Hematopoietic multipotent progenitor cell treated with erythropoietin and hydrocortisone succinate and interleukin-3 and kit ligand, for 4 days (in vitro differentiated cells): ENCODE results near the gene ACADSB.
A peak's percentile ranks its signal among the peaks of the same experiment; 100 is the strongest.

ENCODE experiments used
- DNase-seq: peaks from one replicate; pipeline ENCODE4 v3.0.0-alpha.2; 2015

The ACADSB gene

DNA sequence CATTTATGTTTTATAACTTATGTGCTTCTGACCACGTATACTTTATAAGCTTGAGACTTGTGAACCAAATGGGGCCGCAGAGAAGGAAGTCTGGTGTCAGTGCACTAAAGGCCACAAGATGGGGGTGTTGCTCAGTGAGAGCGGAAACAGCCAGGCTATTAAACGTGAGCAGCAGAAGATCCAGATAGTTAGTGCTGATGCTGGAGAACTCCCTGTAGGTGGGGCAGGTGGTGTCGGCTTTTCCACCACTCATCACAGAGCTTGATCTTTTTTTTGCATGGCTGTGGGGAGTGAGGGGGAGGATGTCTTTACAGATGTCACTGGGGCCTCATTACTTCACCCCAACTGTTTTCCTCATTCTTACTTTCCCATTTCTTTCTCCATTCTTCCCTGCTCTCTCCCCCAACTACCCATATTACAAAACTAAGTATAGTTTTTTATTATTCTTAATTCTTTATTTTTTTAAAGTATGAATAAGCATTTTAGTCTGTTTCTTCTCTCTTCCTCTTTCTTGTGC, 34.7 kb downstream of the ACADSB start:
- peak; percentile 86 for DNase-seq

DNA sequence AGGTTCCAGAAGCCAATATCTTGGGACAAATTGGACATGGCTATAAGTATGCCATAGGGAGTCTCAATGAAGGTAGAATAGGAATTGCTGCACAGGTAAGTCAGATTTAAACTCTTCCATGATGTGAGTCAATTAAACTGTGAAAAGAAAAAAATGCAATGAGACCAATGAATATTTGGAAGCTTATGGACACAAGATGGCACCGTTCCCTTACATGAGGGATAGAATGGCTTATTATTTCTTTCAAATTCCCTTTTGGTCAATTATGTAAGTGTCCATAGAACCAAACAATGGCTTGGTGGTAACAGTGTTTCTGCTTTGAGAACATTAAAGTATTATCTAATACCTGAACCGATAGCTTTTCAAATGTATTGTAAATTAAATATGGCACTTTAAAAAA, 35.6 kb downstream of the ACADSB start:
- DNase-seq: peak; percentile 45

DNA sequence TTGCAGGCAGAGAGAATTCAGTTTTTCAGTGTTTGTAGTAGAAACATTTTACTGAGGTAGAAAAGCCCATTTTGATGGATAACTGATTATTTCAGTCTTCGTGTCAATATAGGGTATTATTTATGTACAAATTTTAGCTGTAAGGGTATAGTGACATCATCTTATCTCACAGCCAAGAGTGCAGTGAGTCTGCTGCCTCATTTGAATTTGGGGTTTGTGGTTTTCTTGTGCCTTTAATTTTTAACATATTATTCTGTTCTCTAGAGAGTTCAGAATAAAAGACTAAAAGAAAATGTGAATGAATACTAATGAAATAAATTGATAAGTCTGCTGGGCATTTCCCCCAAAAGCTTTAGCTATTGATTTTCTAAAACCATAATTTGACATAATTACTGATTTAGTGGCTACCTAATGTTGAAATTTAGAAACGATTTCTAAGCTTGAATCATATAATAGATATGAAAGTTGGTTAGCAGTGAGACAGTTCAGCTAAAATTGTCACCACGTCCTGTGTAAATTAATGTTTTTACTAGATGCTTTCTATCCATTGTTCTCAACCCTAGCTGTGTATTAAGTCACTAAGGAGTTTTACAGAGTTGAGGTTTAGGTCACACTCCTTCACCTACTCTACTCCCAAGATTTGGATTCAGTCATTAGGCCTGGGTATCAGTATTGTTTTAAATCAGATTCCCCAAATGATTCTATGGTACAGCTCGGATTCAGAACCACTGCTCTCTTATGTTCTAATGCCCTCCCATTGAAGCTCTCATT, 37.3 kb downstream of the ACADSB start:
- peak; percentile 13 for DNase-seq

DNA sequence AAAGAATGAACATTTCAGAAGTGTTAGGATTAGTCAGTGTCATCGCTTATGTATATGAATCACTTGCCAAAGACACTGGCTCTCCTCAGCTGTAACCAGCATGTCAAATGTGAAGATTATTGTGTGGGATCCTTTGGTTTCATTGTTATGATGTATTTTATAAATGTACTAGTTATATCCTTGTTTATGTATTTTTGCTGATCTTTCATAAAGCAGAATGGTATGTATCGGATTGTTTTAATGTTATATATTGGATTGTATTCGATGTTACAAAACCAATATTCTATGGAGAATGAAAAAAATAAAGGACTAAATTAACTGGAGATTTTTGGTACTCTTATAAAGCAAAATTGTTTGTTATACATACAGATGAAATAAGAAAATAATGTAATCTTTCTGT, 49.2 kb downstream of the ACADSB start:
- no peak for DNase-seq

DNA sequence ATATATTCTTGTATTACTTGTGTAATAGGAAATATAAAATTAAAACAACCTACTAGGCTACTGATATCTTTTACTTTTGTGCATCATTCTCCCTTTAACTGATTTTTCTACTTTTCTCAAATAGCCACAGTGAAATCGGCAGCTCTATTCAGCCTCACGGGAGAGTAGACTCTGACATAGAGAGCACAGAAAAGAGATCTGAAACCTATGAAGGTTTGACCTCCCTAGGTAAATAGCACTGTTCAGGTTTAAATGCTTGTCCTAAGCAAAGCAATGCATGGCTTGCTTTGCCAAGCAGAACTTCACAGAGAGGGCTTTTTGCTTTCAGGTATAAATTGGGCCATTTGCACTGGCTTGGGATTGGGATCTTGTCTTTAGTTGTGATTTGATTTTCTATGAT, 53.1 kb downstream of the ACADSB start:
- DNase-seq: no peak

DNA sequence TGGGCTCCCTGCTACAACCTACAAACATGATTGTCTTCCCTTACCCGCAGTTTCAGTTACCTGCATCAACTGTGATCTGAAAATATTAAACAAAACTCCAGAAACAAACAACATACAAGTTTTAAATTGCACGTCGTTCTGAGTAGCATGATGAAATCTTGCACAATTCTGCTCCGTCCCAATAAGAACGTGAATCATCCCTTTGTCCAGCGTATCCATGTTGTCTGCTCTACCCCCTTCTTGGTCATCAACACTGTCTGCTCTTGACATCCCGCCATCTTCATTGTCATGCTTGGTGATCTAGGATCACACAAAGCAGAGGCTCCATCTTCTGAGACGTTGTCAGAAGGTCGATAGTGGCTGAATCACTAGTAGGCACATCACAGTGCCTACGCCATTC, 53.9 kb downstream of the ACADSB start:
- no peak for DNase-seq

DNA sequence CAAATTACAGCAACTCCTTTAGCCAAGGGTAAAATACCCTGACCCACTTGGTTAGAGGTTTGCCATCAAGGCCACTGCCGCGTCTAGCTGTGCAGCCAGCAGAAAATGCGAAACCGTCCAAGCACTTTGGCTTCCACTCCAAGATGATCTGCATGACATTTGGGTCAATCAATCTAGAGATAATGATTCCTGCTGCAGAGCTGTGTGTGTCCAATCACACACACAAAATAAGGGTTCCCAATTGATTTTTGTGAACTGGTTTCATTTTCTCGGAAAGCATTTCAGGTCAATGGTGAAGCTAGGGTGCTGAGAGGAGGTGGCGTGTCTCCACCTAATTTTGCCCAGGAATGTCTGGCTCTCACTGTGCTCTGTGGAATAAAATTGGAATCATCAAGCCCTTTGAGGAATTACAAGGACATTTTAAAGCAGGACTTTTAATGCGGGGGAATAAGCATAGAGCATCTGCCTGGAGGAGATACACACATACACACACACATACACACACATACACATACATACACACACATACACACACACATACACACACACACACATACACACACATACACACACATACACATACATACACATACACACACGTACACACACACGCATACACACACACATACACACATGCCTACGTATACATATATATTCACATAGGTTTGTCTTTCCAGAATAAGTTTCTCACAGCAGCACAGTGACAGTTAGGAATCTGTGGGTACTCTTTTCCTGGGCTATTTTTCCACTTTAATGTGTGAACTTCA, 59.5 kb downstream of the ACADSB start:
- no peak for DNase-seq

DNA sequence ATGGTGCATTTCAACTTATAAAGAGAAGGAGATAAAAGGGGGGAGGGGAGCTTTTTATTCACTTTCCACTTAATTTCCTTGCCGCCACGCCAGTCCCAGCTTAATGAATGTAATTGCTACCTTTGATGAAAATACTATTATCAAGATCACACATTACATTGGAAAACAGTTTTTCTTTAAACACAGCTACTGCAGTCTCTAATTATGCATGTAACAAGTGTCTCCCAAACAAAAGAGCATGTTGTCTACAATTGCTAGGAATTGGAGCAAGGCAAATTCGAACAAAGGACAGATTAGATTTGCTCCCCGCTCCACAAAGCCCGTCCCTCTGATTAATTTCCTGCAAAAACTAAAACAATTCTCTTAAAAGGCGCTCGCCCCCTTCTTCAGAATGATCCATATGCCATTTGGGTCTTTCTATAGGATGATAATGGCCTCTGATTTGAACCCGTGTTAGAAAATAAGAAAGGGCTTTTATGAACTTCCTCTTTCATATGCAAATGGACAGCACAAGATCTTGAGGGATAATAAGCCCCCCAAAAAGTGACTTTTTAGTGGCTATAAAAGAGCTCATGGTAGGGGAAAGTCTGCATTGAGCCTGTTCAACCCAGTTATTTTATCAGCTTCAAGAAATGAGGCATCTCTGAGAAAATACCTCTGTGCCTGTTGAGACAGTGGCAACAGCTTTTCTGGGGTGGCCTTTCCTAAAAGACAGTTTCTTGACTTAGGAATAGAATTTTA, 60.6 kb downstream of the ACADSB start:
- no peak for DNase-seq

DNA sequence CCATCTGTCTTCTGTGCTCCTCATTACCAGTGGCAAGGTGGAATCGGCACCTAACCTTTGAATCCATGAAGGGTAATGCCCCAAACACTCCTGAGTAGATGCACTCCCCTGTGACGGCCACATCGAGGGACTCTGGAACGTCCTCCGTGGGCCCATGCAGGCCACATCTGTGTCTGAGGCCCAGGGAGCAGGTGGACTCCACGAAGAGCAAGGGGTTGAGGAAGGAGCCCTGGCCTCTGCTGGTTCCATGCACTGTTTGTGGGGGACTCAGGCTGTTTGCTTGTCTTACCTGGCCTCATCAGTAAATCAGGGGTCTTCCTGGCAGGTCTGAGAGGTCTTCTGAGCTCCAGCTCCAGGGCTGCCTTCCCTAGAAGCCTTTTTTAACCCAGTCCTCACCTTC, 64.4 kb downstream of the ACADSB start:
- no peak for DNase-seq

DNA sequence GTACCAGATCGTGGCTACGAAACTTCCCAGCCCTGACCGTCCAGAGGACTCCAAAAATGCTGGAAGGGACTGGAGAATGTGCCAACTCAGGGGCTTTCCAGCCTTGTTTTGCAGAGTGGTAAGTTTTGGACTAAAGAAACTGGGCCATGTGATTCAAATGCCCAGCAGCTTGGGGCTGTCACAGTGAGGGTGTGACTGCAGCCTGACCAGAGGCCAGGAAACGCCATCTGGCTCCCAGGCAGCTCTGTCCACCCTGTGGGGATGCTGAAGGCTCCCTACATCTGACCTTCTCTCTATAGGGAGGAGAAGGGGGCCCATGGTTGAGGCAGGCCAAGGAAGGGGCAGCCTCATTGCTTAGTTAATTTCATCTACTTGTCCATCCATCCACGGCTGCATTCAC, 65.4 kb downstream of the ACADSB start:
- no peak for DNase-seq

DNA sequence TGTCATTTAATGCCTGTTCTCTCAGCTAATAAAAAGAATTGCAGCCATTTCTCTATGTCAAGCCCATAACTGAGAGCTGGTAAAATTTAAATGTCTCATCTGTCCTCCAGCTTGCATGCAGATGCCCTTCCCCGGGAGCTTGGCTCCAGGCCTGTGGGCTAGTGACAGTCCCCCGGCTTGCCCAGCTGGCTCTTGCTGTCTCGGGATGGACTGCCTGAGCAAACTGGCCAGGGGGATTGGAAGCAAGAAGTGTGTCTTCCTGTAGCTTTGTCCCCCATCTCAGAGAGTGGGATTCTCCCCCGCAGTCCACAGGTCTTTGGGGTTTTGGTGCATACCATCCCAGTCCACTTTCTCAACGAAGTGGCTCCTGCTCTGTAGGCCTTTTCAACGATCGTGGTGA, 73.1 kb downstream of the ACADSB start:
- no peak for DNase-seq

DNA sequence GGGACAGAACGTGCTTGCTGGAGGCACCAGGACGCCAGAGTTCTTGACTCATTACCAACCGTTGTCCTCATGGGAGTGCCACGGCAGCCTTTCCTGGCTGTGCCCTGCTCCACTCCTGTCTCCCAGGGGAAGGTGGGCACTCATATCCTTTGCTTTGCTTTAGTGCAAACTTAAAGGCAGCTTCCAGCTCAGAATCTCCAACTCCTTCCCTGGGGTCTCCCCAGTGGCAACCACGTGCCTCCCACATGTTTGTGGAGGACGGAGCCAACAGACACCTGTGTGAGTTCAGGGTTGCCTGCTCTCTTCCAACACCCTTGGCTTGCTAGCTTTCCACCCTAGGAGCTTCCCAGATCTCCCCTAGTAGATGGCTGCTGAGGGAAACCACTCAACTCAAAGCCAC, 75.0 kb downstream of the ACADSB start:
- DNase-seq: no peak

DNA sequence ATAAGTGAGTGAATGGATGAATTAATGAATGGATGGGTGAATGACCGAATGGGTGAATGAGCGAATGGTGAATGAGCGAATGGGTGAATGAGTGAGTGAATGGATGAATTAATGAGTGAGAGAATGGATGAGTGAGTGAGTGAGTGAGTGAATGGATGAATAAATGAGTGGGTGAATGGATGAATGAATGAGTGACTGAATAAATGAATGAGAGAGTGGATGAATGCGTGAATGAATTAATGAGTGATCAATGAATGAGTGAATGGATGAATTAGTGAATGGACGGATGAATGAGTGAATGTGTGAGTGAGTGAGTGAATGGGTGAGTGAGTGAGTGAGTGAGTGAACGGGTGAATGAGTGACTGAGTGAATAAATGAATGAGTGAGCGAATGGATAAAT, 77.5 kb downstream of the ACADSB start:
- DNase-seq: no peak

DNA sequence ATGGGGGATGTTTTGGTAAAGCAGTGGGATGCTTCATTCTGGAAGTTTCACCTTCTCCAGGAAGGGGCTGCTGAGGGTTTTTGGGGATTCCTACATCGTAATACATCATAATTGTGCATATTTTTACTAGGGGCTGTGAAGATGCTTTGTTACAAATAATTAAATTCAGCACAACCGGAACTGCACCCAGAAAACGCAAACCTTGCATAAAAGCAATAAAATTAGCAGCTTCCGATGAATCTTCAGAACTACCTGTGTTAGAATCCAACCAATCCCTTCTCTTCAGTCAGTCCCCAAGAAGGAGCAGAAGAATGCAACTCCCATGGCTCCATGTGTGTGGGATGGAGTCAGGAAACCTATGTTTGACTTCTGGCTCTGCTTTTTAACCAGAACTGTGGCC, 78.5 kb downstream of the ACADSB start:
- no peak for DNase-seq

DNA sequence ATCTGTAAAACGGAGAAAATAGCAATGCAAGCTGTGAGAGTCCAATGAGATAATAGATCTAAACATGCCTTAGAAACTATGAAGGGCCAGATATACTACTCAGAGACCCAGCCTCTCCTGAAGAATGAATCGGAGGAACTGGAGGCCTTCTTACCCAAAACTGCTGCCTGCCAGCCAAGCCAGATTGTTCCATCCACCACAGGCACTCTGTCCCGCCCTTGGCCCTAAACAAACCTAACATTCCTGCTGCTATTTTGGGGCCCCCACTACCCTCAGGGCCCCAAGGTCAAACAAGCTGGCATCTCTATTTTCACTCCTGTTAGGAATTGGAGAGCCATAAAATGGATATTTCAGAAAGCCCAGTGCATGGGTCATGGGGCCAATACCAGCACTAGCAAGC, 79.0 kb downstream of the ACADSB start:
- DNase-seq: no peak

DNA sequence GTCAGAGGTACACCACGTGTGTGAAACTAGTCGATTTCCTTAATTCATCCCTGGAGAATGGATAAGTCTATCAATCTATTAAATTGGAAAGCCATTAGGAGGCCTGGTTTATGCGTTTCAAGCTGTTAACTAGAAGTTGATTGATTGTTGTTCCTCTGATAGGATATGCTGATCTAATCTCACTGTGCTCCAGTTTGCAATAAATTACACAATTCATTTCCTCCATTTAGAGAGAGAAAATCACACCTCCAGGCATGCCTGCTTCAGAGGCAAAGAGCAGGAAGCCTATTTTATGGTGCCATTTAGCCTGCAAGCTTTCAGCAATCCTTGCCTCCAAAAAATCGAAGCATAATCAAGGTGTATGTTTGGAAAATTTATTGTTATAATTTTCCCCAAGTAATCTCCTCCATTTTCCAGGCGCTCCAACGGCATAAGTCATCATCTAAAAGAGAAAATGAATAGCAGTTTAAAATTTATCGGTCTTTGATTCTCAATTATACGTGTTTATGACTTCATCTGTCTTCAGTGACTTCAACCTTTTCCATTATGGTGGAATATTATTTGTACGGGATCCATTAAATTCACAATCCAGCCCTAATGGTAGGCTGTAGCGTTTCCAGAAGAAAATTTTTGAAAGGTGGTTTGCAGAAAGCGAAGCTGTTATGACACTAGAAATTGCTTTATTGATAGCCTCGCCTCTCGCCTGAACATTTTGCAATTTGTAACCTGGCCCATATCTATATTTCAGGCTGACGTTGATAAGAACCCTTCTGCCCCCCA, 84.0 kb downstream of the ACADSB start:
- DNase-seq: no peak

DNA sequence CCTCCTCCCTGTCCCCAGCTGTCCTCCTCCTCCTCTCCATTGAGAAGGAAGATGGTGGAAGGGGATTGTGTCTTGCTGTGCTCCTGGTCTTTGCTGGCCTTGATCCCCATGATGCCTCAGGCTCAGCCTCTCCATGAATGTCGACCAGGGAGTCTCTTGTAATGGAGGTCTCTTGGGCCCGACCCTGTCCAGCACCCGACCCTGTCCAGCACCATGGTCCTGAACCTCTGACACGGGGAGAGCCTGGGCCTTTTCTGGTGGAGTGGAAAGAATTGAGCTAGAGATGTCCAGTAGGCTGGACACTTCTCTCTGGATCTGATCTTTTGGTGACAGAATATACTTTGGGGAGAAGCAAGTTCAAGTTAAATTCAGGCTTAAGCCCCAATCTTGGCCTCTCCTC, 84.7 kb downstream of the ACADSB start:
- DNase-seq: no peak

DNA sequence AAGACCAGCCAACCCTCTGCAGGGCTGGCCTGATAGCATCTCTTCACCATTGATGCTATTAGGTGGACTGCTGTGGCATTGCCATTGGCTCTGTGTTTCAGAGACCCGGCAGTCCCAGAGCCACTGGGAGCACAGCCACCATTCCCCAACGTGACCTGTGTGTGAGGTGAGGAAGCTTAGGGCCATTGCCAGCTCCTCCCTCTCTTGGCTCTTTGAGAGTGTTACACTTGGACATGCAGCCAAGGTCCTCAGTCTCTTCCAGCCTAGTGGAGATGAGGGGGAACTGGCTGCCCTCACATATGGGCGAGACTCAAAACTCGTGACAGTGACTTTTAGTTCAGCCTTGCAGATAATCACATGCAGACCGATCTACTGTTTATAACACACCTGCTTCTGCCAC, 87.6 kb downstream of the ACADSB start:
- DNase-seq: no peak

DNA sequence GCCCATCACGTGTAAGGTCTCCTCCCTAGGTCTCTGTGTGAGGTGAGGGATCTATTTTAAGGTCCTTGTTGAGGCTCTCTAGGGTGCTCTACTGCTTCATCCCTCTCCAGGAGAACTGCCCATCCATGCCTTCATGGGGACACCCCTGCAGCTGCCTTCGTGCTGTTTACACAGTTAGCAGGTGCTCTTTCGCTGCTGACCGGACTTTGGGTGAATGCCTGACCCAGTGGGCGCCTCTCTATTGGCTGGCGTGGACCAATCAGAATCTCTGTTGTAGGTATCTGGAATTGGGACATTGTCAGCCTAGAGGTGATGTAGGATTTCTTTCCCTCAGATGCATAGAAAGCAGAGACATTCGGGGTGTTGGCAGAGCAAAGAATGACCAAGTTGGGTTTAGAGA, 88.2 kb downstream of the ACADSB start:
- DNase-seq: no peak

DNA sequence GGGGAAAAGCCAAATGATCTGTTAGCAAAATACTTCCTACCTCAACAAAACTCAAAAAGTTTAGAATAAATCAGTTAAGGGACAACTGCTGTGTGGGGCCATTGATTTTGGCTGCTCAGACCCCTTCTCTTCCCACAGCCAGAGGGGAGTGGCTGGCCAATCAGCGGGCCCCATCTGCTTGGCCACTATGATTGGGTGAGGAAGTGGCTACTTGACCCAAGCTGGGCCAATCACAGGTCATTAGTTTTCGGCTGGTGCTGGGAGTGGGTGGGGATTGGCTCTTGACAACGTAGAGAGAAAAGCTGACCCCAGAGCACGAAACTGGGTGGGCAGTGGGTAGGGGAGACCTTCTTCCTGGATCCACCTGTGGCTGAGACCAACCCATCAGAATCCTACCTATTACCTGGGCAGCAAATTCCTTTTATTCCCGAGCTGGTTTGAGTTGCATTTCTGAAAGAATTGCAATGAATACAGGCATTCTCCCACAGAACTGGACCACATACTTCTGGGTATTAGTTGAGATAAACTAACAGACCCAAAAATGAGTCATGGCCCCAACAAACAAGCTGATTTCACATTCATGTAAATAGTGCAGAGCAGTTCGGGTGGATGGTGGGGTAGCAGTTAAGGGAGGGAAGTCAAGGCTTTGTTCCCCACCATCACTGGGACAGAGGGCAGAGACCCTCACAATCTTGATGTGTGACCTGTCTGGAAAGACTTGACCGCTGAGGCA, 91.4 kb downstream of the ACADSB start:
- no peak for DNase-seq

DNA sequence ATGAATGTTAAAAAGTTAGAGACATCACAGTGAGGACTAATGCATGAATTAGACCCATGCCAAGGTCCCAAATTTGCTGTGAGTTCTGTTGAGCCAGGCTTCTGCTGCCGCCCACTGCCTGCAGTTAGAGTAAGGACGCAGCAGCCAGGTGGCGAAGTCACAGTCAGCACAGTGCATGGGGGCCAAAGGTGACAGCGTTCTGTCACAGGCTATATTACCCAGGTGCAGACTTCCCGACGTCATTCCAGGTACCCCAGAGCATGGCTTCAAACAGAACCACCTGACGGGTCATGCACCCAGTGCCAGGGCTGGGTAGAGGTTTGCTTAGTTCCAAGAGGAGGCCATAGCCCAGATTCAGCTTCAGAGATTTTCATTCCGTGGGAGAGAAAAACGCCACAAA, 93.1 kb downstream of the ACADSB start:
- DNase-seq: no peak

DNA sequence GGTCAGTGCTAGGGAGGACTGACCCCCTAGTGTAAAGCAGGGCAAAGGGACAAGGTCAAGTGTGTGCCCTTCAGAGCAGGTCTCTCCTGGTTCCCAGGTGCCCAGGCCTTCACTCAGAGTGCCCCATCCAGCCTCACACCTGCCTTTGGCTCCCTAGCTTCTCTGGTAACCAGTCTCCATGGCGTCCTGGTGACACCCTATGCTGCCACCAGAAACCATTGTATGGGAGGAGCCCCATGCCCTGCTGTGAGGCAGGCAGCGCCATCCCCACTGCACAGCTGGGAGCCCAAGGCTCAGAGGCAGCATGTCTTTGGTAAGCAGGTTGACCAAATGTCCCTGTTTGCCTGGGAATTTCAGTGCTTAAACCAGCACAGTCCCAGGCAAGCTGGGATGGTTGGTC, 93.9 kb downstream of the ACADSB start:
- DNase-seq: no peak
